ENCODE data around the gene AHCYL1.
A peak's percentile ranks its signal among the peaks of the same experiment; 100 is the strongest.

Gene AHCYL1

GRCh38 chr1:110060034-110060661 is 75.6 kb downstream of the AHCYL1 start:
- Histone ChIP-seq H3K27me3 (replicated peaks) (no peaks in the 10 kb centered on the region), H3K36me3 (replicated peaks) (peaks cover 20% of the 10 kb centered on the region), H3K27ac (no peak overlapping the region), H3K4me3 (ENCODE audit: low read depth, low read length) (no peak overlapping the region)
- no peak for DNase-seq
- in situ Hi-C loops (cut with HindIII; ENCODE audit: low pct_ligation_motif_present, low sequenced_read_pairs), result no loop called here
- TF ChIP-seq CTCF (IDR thresholded peaks at IDR 0.05; ENCODE audit: low read depth, low read length, missing control alignments), result peak; percentile 93

GRCh38 chr1:110060662-110061060 is 76.1 kb downstream of the AHCYL1 start:
- TF ChIP-seq CTCF (IDR thresholded peaks at IDR 0.05; ENCODE audit: low read depth, low read length, missing control alignments), result no peak
- Histone ChIP-seq H3K27me3 (replicated peaks) (no peaks in the 10 kb centered on the region), H3K4me3 (ENCODE audit: low read depth, low read length) (no peak overlapping the region), H3K27ac (no peak overlapping the region), H3K36me3 (replicated peaks) (peaks cover 20% of the 10 kb centered on the region)
- DNase-seq, result no peak
- in situ Hi-C loops (cut with HindIII; ENCODE audit: low pct_ligation_motif_present, low sequenced_read_pairs), result no loop called here

GRCh38 chr1:110061341-110061740 is 76.8 kb downstream of the AHCYL1 start:
- peaks cover 13% of the 10 kb centered on the region for H3K36me3 ChIP-seq (replicated peaks)
- DNase-seq, result no peak
- TF ChIP-seq CTCF (IDR thresholded peaks at IDR 0.05; ENCODE audit: low read depth, low read length, missing control alignments), result no peak
- in situ Hi-C loops (cut with HindIII; ENCODE audit: low pct_ligation_motif_present, low sequenced_read_pairs), result no loop called here
- H3K27ac ChIP-seq, result no peak overlapping the region
- no peaks in the 10 kb centered on the region for H3K27me3 ChIP-seq (replicated peaks)
- H3K4me3 ChIP-seq (ENCODE audit: low read depth, low read length), result no peak overlapping the region

GRCh38 chr1:110062612-110063011 is 78.0 kb downstream of the AHCYL1 start:
- H3K27ac ChIP-seq, result no peak overlapping the region
- peaks cover 11% of the 10 kb centered on the region for H3K27me3 ChIP-seq (replicated peaks)
- DNase-seq, result no peak
- peaks cover 8% of the 10 kb centered on the region for H3K36me3 ChIP-seq (replicated peaks)
- in situ Hi-C loops (cut with HindIII; ENCODE audit: low pct_ligation_motif_present, low sequenced_read_pairs), result no loop called here
- H3K4me3 ChIP-seq (ENCODE audit: low read depth, low read length), result no peak overlapping the region
- TF ChIP-seq CTCF (IDR thresholded peaks at IDR 0.05; ENCODE audit: low read depth, low read length, missing control alignments), result no peak

GRCh38 chr1:110063781-110064180 is 79.2 kb downstream of the AHCYL1 start:
- DNase-seq, result no peak
- no peak overlapping the region for H3K27ac ChIP-seq
- in situ Hi-C loops (cut with HindIII; ENCODE audit: low pct_ligation_motif_present, low sequenced_read_pairs), result no loop called here
- H3K36me3 ChIP-seq (replicated peaks), result peaks cover 2% of the 10 kb centered on the region
- H3K27me3 ChIP-seq (replicated peaks), result peaks cover 21% of the 10 kb centered on the region
- no peak for TF ChIP-seq CTCF (IDR thresholded peaks at IDR 0.05; ENCODE audit: low read depth, low read length, missing control alignments)
- H3K4me3 ChIP-seq (ENCODE audit: low read depth, low read length), result no peak overlapping the region

Data from brain microvascular endothelial cell (primary cell).